IgD-negative memory B cell (primary cell): Measurements from ENCODE around the gene MIEF1. TPM values are rescaled to one million over a fixed set of nuclear protein-coding genes. Genes with fewer than 3 reads are reported as not detected.
A peak's percentile ranks its signal among the peaks of the same experiment; 100 is the strongest.

Experiments
- H3K27ac Mint-ChIP-seq, 3 donors: one replicate each; pipeline ENCODE4 v1.8.0; 2020 to 2022; ENCODE audit warnings: mild to moderate bottlenecking in 3 of 3, mixed read lengths in 3 of 3, moderate library complexity in 1 of 3
- H3K27me3 Mint-ChIP-seq: one replicate; pipeline ENCODE4 v1.8.0; 2021; ENCODE audit warnings: mixed read lengths
- H3K36me3 Mint-ChIP-seq: one replicate; pipeline ENCODE4 v1.8.0; 2020; ENCODE audit warnings: mild to moderate bottlenecking, mixed read lengths
- H3K4me1 Mint-ChIP-seq, 3 donors: one replicate each; pipeline ENCODE4 v1.8.0; 2020 to 2022; ENCODE audit warnings: mixed read lengths in 3 of 3, mild to moderate bottlenecking in 1 of 3
- H3K4me3 Mint-ChIP-seq, 4 donors: one replicate each; pipeline ENCODE4 v1.8.0; 2020 to 2022; ENCODE audit warnings: mild to moderate bottlenecking in 4 of 4, mixed read lengths in 4 of 4, moderate library complexity in 3 of 4
- H3K9me3 Mint-ChIP-seq, 3 donors: one replicate each; pipeline ENCODE4 v1.8.0; 2020 to 2021; ENCODE audit warnings: mixed read lengths in 3 of 3, mild to moderate bottlenecking in 1 of 3
- polyA plus RNA-seq: library from polyadenylated mRNA; unstranded; fragments of 300-500 nt; fragmentation: Illumina TruSeq; gene quantifications from one replicate; pipeline ENCODE4 v1.2.3, GENCODE V29; 2021

Gene MIEF1
- polyA plus RNA-seq, 1 donor from 2014 or later: 24.8 TPM

- Mint-ChIP-seq H3K27ac (peak overlapping the region; percentile 90 to 98 (median 95)), H3K9me3 (no peaks in the 10 kb centered on the region), H3K36me3 (peaks cover 5% of the 10 kb centered on the region), H3K4me3 (peak overlapping the region; percentile 48 to 97 (median 90)), H3K27me3 (no peaks in the 10 kb centered on the region), H3K4me1 (peaks cover 37 to 56% (median 52%) of the 10 kb centered on the region in 3 donors)
These were observed 28.7 kb downstream of the MIEF1 start for GRCh38 chr22:39530692-39531331.

GRCh38 chr22:39532215-39533073, 30.4 kb downstream of the MIEF1 start, which contains the start of gene RPS19BP1:
RPS19BP1 (minus strand) TSS chr22:39532748; CDS start chr22:39532738, 10 bp downstream.
- Mint-ChIP-seq H3K36me3 (peaks cover 5% of the 10 kb centered on the region), H3K9me3 (no peaks in the 10 kb centered on the region), H3K4me3 (peak within 1 kb of the TSS; percentile 86 to 97 (median 96)), H3K27ac (peak within 1 kb of the TSS; percentile 90 to 98 (median 95)), H3K27me3 (no peaks in the 10 kb centered on the region), H3K4me1 (peaks cover 31 to 48% (median 43%) of the 10 kb centered on the region in 3 donors)

DNA sequence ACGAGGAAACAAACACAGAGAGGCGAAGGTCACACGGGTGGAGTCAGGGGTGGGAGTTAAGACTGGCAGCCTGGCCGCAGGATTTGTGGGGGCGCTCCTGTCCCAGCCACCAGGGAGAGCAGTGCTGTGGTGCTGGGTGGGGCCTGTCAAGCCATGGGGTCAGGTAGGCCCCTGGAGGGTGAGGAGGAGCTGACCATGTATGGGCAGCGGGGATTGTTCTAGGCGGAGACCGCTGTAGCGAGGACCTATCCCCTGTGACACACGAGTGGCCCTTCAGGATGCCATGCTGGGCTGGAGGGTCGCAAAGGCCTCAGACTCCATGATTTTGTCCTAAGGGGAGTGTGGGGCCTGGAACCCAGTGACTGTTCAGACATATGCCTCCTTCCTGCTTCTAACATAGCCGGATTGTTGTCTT, 32.0 kb downstream of the MIEF1 start:
- peaks cover 17 to 33% (median 32%) of the 10 kb centered on the region in 3 donors for H3K4me1 Mint-ChIP-seq
- no peaks in the 10 kb centered on the region for H3K9me3 Mint-ChIP-seq
- H3K27me3 Mint-ChIP-seq: no peaks in the 10 kb centered on the region
- H3K36me3 Mint-ChIP-seq: peaks cover 3% of the 10 kb centered on the region
- H3K4me3 Mint-ChIP-seq: no peak overlapping the region
- peak overlapping the region in 1 of 3 donors; percentile 68 for H3K27ac Mint-ChIP-seq

DNA sequence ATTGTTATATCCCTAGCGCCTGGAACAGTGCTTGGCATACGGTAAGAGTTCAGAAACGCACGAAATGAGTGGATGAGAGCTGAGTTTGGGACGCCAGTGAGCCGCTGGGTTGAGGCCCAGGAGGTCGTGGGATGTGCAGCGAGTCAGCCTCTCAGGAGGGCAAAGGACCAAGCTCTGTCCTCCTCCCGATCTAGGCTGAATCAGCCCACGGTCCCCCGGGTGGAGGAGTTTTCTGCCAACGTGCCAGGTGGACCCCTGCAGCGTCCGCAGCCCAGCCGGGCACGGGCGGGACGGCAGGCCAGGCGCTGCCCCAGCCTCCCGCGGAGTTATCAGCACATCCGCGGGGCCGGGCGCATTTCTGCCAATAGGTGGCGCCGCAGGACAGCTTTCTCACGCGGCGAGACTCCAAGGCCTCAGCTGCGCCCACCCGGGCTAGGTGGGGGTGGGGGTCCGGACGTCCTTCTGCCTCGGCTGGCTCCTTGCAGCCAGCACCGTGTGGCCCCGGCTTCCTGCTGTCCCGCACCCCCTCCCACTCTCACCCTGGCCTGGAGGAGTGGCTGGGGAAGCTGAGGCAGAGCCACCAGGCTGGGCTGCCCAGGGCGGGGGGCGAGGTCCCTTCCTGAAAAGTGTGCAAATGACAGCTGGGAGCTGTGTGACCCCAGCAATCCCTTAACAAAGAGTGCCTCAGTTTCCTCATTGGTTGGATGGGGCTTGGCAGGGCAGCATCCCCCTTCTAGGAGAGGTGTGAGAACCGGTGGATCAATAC, 32.7 kb downstream of the MIEF1 start:
- Mint-ChIP-seq H3K9me3 (no peaks in the 10 kb centered on the region), H3K4me3 (peak overlapping the region in 1 of 4 donors; percentile 54), H3K4me1 (peaks cover 13 to 28% (median 26%) of the 10 kb centered on the region in 3 donors), H3K27ac (peak overlapping the region in 2 of 3 donors; percentile 46 to 68), H3K36me3 (no peaks in the 10 kb centered on the region), H3K27me3 (peaks cover 2% of the 10 kb centered on the region)

DNA sequence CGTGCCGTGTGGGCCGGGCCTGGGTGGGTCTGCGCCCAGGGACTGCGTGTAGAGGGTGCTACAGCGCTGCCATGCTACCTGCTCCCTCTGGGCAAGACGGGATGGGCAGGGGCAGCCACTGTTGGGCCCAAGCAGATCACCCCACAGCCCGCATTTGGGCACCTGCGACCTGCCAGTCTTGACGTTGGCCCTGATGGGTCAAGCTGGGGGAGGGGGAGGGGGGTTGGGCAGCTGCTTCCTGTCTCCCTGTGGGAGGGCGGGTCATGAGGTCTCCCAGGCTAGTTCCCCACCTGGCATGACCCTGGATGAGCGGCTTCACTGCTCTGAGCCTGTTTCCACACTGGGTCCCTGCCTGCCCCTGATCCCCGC, 33.3 kb downstream of the MIEF1 start:
- Mint-ChIP-seq H3K27me3 (peaks cover 4% of the 10 kb centered on the region), H3K36me3 (no peaks in the 10 kb centered on the region), H3K27ac (no peak overlapping the region), H3K9me3 (peaks cover 0 to 1% (median 0%) of the 10 kb centered on the region in 3 donors), H3K4me1 (peaks cover 9 to 23% (median 21%) of the 10 kb centered on the region in 3 donors), H3K4me3 (no peak overlapping the region)

GRCh38 chr22:39535831-39536449, 33.9 kb downstream of the MIEF1 start:
- Mint-ChIP-seq H3K4me1 (peaks cover 9 to 19% (median 16%) of the 10 kb centered on the region in 3 donors), H3K27me3 (peaks cover 4% of the 10 kb centered on the region), H3K36me3 (no peaks in the 10 kb centered on the region), H3K27ac (no peak overlapping the region), H3K9me3 (peaks cover 0 to 1% (median 0%) of the 10 kb centered on the region in 3 donors), H3K4me3 (no peak overlapping the region)

GRCh38 chr22:39536711-39537110, 34.6 kb downstream of the MIEF1 start:
- no peak overlapping the region for H3K4me3 Mint-ChIP-seq
- peaks cover 4% of the 10 kb centered on the region for H3K27me3 Mint-ChIP-seq
- H3K4me1 Mint-ChIP-seq: peaks cover 5 to 12% (median 11%) of the 10 kb centered on the region in 3 donors
- peaks cover 0 to 1% (median 0%) of the 10 kb centered on the region in 3 donors for H3K9me3 Mint-ChIP-seq
- no peak overlapping the region for H3K27ac Mint-ChIP-seq
- H3K36me3 Mint-ChIP-seq: no peaks in the 10 kb centered on the region

GRCh38 chr22:39537975-39538374, 35.9 kb downstream of the MIEF1 start:
- H3K36me3 Mint-ChIP-seq: no peaks in the 10 kb centered on the region
- H3K27me3 Mint-ChIP-seq: peaks cover 4% of the 10 kb centered on the region
- peaks cover 0 to 1% (median 0%) of the 10 kb centered on the region in 3 donors for H3K9me3 Mint-ChIP-seq
- no peak overlapping the region for H3K4me3 Mint-ChIP-seq
- H3K4me1 Mint-ChIP-seq: peaks cover under 1 to 4% (median 3%) of the 10 kb centered on the region in 3 donors
- no peak overlapping the region for H3K27ac Mint-ChIP-seq

GRCh38 chr22:39543095-39543494, 41.0 kb downstream of the MIEF1 start:
- peaks cover 4 to 10% (median 4%) of the 10 kb centered on the region in 3 donors for H3K4me1 Mint-ChIP-seq
- H3K4me3 Mint-ChIP-seq: no peak overlapping the region
- no peaks in the 10 kb centered on the region for H3K36me3 Mint-ChIP-seq
- H3K27ac Mint-ChIP-seq: no peak overlapping the region
- H3K9me3 Mint-ChIP-seq: peaks cover 1 to 6% (median 2%) of the 10 kb centered on the region in 3 donors
- peaks cover 38% of the 10 kb centered on the region for H3K27me3 Mint-ChIP-seq

GRCh38 chr22:39545386-39546365, 43.6 kb downstream of the MIEF1 start:
- Mint-ChIP-seq H3K27me3 (peaks cover 51% of the 10 kb centered on the region), H3K4me1 (peaks cover 4 to 10% (median 4%) of the 10 kb centered on the region in 3 donors), H3K27ac (peak overlapping the region in 2 of 3 donors; percentile 39 to 86), H3K9me3 (peaks cover 0 to 6% (median 2%) of the 10 kb centered on the region in 3 donors), H3K36me3 (no peaks in the 10 kb centered on the region), H3K4me3 (peak overlapping the region in 1 of 4 donors; percentile 78)

GRCh38 chr22:39546889-39547586, 44.9 kb downstream of the MIEF1 start:
- Mint-ChIP-seq H3K4me3 (no peak overlapping the region), H3K9me3 (peaks cover 0 to 6% (median 2%) of the 10 kb centered on the region in 3 donors), H3K27ac (peak overlapping the region in 1 of 3 donors; percentile 44), H3K4me1 (peaks cover 4 to 10% (median 4%) of the 10 kb centered on the region in 3 donors), H3K27me3 (peaks cover 53% of the 10 kb centered on the region), H3K36me3 (no peaks in the 10 kb centered on the region)

- H3K27me3 Mint-ChIP-seq: peaks cover 53% of the 10 kb centered on the region
- H3K4me1 Mint-ChIP-seq: peaks cover 4 to 10% (median 4%) of the 10 kb centered on the region in 3 donors
- H3K4me3 Mint-ChIP-seq: no peak overlapping the region
- no peaks in the 10 kb centered on the region for H3K36me3 Mint-ChIP-seq
- H3K27ac Mint-ChIP-seq: no peak overlapping the region
- H3K9me3 Mint-ChIP-seq: peaks cover 0 to 6% (median 2%) of the 10 kb centered on the region in 3 donors
These were observed 45.5 kb downstream of the MIEF1 start for GRCh38 chr22:39547587-39547947.

GRCh38 chr22:39553429-39553828, 51.3 kb downstream of the MIEF1 start:
- no peaks in the 10 kb centered on the region for H3K9me3 Mint-ChIP-seq
- H3K4me1 Mint-ChIP-seq: peaks cover 0 to 2% (median 0%) of the 10 kb centered on the region in 3 donors
- no peaks in the 10 kb centered on the region for H3K36me3 Mint-ChIP-seq
- no peak overlapping the region for H3K27ac Mint-ChIP-seq
- no peak overlapping the region for H3K4me3 Mint-ChIP-seq
- peaks cover 32% of the 10 kb centered on the region for H3K27me3 Mint-ChIP-seq
